IPS-18a (cell line): ENCODE data around the gene SASH3.

ENCODE experiments used
- H3K27ac ChIP-seq: one replicate; pipeline ENCODE4 v1.5.1; 2013; ENCODE audit warnings: low read length
- H3K27me3 ChIP-seq: one replicate; pipeline ENCODE4 v1.6.1; 2013; ENCODE audit warnings: mild to moderate bottlenecking, low read length; ENCODE audit not compliant: control insufficient read depth, insufficient read depth
- H3K36me3 ChIP-seq: one replicate; pipeline ENCODE4 v1.6.1; 2013; ENCODE audit warnings: low read depth, low read length; ENCODE audit not compliant: control insufficient read depth
- H3K4me1 ChIP-seq: one replicate; pipeline ENCODE4 v1.6.1; 2013; ENCODE audit warnings: low read depth, low read length; ENCODE audit not compliant: control insufficient read depth
- H3K4me3 ChIP-seq: one replicate; pipeline ENCODE4 v1.5.1; 2013; ENCODE audit warnings: low read length
- H3K9ac ChIP-seq: one replicate; pipeline ENCODE4 v1.6.1; 2013; ENCODE audit warnings: mild to moderate bottlenecking, low read length, moderate library complexity
- H3K9me3 ChIP-seq: one replicate; pipeline ENCODE4 v1.6.1; 2013; ENCODE audit warnings: low read depth, low read length; ENCODE audit not compliant: control insufficient read depth

Gene SASH3

DNA sequence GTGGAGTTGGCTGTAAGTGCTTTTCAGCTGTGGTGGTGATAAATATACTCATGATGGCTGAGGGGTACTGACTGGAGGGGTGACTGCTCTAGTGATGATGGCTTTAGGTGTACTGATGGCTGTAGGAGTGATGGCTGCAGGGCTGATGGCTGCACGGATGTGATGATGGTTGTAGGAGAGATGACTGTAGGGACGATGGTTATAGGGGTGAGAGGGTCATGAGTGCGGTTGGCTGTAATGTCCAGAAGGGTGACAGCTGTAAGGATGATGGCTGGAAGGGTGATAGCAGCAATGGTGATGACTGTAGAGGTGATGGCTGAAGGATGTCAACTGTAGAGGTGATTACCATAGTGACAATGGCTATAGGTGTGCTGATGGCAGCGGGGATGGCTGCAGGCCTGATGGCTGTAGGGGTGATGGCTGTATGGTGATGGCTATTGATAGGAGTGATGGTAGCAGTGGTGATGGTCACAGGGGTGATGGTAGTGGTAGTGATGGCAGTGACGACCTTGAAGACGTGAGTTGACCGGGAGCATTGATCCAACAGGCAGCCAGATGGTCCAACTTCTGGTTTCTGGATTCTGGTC lies 570 bp upstream of the SASH3 start:
- Histone ChIP-seq H3K27ac (no peak overlapping the region), H3K4me3 (no peak overlapping the region), H3K9ac (no peak overlapping the region), H3K36me3 (no peaks in the 10 kb centered on the region), H3K27me3 (no peaks in the 10 kb centered on the region), H3K4me1 (no peaks in the 10 kb centered on the region), H3K9me3 (peaks cover 13% of the 10 kb centered on the region)

DNA sequence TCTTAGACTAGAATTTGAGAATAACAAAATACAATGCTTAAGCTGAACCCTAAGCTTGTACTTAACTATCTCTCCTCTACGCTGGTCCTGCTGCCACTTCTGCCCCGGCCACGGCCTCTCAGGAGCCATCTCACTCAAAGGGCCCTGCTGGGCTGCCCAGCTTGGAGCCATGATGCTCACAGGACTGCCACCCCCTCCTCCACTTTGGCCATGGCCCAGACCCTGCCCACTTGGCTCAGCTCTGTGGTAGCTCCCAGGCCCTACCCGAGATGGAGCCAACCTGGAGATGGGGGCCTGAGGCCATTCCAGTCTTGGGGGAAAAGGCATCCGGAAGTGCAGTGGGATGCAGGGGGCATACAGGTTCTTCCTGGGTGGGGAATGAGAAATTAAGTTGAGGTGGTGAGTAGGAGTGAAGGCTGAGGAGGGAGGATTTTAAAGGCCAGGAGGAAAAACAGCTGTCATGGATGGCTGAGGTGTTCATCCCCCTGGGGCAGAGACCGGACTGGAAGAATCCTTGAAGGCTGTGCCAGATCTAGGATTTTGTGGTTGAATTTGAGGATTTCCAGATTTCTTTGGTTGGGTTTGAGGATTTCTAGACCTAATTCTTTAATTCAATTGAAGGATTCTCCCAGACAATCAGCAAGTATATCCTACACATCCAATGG lies 824 bp downstream of the SASH3 start:
- Histone ChIP-seq H3K9me3 (peaks cover 13% of the 10 kb centered on the region), H3K4me1 (no peaks in the 10 kb centered on the region), H3K27me3 (no peaks in the 10 kb centered on the region), H3K4me3 (no peak overlapping the region), H3K36me3 (no peaks in the 10 kb centered on the region), H3K9ac (no peak overlapping the region), H3K27ac (no peak overlapping the region)

DNA sequence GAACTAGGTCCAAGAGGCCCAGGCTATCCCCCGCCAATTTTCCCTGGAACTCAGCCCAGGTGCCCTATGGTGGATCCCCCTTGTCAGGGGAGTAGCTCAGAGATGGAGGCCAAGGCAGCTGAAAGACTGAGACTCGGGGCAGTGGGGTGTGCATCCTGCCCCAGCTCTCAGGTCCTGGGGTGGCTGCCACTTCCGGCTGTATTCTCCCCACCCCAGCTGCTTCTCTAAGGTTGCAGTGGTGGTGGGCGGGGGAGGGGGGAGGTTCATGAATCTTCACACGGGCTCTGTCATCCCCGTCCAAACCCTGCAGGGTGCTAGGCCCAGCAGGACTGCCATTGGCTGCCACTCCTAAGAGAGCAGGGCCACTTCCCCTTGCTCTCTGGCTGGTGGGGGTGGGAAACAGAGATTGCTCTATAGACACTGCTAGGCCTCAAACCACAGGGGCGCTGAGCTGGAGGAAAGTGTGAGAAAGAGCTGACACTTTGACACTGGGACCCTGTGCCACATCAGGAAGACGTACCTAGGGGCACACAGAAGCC lies 1.5 kb downstream of the SASH3 start:
- no peak overlapping the region for H3K27ac ChIP-seq
- H3K9ac ChIP-seq, result no peak overlapping the region
- H3K9me3 ChIP-seq, result peaks cover 13% of the 10 kb centered on the region
- H3K4me1 ChIP-seq, result no peaks in the 10 kb centered on the region
- no peaks in the 10 kb centered on the region for H3K36me3 ChIP-seq
- no peaks in the 10 kb centered on the region for H3K27me3 ChIP-seq
- H3K4me3 ChIP-seq, result no peak overlapping the region

DNA sequence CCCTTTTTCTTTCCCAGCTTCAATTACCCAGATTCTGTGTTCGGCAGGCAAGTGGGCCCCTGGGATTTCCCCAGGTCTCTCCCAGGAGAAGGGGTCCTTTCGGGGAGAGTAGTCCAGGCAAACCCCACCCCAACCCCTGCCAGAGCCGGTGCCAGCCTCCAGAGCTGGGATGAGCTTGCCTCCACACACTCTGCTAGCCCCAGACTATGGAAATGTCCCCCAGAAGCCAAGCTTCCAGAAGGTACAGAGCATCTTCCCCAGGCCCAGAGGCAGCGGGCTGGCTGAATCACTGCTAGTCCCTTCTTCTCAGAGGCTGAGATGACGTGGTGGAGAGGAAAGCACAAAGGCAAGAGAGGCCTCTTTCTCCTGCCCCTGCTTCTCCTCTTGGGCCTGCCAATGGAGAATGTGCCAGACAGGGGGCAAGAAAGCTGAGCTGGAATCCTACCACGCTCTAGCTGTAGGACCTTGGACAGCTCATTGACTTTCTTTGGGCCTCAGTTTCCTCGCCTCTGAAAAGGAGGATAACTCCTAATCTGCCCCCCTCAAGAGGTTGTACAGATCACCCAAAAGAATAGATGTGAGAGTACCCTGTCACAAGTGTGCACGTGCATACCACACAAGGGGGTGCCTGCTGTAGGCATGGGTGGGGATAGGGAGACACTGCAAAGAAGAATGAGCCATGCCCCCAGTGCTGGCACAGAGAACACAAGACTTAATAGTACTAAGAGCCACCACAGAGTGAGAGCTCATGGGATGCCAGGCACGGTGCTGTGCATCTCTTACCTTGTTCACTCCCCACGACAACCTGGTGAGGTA lies 2.1 kb downstream of the SASH3 start:
- Histone ChIP-seq H3K9me3 (peaks cover 13% of the 10 kb centered on the region), H3K4me1 (no peaks in the 10 kb centered on the region), H3K4me3 (no peak overlapping the region), H3K27me3 (no peaks in the 10 kb centered on the region), H3K9ac (no peak overlapping the region), H3K27ac (no peak overlapping the region), H3K36me3 (no peaks in the 10 kb centered on the region)

DNA sequence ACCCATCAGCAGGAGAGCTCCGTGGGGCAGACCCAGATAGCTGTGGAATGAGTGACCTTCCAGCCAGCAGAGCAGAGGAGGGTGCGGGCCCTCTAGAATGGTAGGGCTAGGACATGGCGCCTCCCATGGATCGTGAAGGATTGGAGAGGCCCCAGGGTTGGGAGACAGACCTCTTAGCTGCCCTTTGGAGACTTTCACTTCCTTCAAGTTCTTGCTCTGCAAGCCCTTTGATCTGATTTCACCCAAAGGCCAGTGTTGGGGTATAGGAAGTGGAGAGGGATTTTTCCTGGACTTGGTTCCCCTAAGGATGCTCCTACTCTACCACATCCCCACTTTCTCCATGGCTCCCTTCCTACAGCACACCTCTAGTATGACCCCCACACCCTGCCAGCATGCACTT lies 3.0 kb downstream of the SASH3 start:
- Histone ChIP-seq H3K4me1 (no peaks in the 10 kb centered on the region), H3K27me3 (no peaks in the 10 kb centered on the region), H3K4me3 (no peak overlapping the region), H3K9me3 (peaks cover 17% of the 10 kb centered on the region), H3K27ac (no peak overlapping the region), H3K9ac (no peak overlapping the region), H3K36me3 (no peaks in the 10 kb centered on the region)

DNA sequence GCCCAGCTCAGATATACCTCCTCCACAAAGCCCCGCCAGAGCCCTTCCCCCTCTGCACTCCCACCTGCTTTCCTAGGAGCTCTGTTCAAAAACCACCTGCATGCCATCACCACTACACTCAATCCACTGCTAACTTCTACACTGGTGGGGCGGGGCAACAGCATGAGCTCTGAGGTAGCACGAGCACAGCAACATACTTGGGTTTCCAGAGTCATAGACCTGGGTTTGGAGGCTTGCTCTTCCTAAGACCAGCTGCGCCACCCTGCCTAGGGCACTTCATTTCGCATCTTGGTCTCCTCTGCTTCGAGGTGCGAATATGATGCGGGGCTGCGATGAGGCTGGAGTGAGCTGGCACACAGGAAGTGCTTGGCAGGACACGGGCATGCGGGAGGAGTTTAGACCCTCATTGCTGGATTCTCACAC lies 3.6 kb downstream of the SASH3 start:
- no peak overlapping the region for H3K27ac ChIP-seq
- H3K4me3 ChIP-seq, result no peak overlapping the region
- no peak overlapping the region for H3K9ac ChIP-seq
- no peaks in the 10 kb centered on the region for H3K4me1 ChIP-seq
- peaks cover 12% of the 10 kb centered on the region for H3K9me3 ChIP-seq
- no peaks in the 10 kb centered on the region for H3K27me3 ChIP-seq
- no peaks in the 10 kb centered on the region for H3K36me3 ChIP-seq

DNA sequence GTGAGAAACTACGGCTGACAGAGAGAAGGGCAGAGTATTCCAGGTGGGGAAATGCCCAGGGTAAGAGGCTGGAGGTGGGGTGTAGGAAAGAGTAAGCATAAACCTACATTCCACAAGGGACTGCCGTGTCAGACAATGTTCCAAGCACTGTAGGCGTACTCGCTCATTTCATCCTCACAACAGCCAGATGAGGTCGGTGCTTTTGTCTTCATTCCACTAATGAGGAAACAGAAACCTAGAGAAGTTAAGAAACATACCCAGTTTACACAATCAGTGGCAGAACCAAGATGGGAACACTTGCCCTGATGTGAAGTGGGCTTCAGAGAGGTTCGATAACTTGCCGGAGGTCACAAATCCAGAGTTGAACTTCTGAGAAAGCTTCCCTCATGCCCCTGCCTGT lies 4.6 kb downstream of the SASH3 start:
- Histone ChIP-seq H3K9me3 (peaks cover 12% of the 10 kb centered on the region), H3K27me3 (no peaks in the 10 kb centered on the region), H3K27ac (no peak overlapping the region), H3K9ac (no peak overlapping the region), H3K4me1 (no peaks in the 10 kb centered on the region), H3K36me3 (no peaks in the 10 kb centered on the region), H3K4me3 (no peak overlapping the region)

DNA sequence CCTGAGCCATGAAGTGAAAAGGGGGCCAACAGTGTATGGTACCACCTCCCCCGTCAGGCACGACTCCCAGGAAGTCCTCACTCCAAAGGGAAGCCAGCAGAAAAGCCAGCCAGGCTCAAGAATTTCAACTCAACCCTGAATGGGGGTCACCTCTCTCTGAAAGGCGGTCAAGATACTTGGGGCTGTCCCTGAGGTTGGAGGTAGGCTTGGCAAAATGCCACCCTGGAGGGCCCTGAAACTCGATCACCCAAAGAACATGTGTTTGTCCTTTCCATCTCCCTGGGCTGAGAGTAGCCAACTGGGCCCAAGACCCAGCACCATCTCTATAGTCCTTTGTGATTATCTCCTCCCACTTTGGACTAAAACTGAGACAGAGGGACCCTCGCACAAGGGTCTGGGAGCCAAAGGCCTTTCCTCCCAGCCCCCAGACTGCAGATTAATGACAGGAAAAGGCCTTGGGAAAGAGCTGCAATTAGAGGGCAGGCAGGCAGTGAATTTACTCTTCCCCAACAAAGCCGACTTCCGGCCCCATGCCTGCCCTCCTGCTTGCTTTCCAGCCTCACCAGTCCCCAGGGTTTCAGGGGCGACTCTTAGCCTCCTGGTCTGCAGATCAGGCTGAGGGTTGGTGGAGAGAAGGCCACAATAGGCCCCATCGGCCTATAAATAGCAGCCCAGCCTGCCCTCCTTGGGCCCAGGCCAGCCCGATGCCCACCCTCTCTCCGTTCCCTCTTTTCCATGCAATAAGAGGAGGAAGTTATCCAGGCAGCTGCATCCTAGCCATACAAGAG lies 5.6 kb downstream of the SASH3 start:
- Histone ChIP-seq H3K4me1 (no peaks in the 10 kb centered on the region), H3K9me3 (peaks cover 12% of the 10 kb centered on the region), H3K9ac (no peak overlapping the region), H3K27me3 (no peaks in the 10 kb centered on the region), H3K27ac (no peak overlapping the region), H3K4me3 (no peak overlapping the region), H3K36me3 (no peaks in the 10 kb centered on the region)

DNA sequence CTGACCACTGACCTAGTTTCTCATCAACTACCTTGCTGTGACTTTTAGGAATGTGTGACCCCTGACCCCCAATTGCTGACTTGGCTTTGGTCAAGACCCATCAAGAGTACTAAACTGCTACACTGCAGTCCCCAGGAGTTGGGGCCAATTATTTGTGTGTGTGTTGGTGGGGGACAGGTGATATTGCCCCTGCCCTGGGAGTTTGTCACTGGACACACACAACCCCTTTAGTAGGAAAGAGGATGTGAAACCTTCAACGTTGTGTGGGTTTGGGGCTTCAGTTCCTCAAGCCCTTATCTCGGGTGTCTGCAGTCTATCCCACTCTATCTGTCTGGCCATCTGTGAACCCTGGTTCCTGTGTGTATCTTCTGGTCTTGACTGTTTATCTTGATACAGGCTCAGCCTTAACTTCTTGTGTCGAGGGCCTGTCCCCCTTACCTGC lies 6.5 kb downstream of the SASH3 start:
- Histone ChIP-seq H3K36me3 (no peaks in the 10 kb centered on the region), H3K4me3 (no peak overlapping the region)

DNA sequence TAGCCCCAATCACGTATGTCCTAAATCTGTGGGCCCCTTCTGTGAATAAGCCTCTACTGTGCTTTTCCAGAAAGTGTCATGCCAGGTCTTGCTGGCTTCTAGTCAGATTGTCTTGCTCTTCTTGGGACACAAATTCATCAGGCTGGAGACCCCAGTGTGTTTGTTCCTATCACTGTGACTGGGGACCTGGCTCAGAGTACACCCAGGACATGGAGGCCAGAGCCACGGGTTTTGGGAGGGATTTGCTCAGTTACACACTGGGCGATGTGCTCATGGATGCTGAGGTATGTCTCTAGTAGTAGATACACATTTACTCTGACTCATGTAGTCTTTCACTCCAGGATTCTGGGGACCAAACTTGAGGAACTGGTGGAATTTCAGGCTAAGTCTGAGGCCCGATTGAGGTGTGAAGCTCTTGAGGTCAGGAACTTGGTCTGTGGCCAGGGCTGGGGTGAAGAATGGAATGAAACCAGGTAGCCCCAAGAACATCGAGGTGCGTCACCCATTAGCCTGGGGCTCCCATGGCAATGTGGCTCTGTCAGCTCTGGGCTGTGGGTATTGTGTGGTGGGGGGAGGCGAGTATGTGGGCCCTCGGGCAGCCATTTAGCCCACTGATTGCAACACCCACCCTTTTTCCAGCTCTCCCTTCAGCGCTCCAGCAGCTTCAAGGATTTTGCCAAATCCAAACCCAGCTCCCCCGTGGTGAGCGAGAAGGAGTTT lies 7.7 kb downstream of the SASH3 start:
- H3K27me3 ChIP-seq, result no peaks in the 10 kb centered on the region
- no peak overlapping the region for H3K9ac ChIP-seq
- peaks cover 8% of the 10 kb centered on the region for H3K9me3 ChIP-seq
- no peaks in the 10 kb centered on the region for H3K36me3 ChIP-seq
- H3K27ac ChIP-seq, result no peak overlapping the region
- H3K4me1 ChIP-seq, result no peaks in the 10 kb centered on the region
- H3K4me3 ChIP-seq, result no peak overlapping the region

More for the DNA sequence above, 6.5 kb downstream of the SASH3 start:
- Histone ChIP-seq H3K27ac (no peak overlapping the region), H3K9ac (no peak overlapping the region), H3K27me3 (no peaks in the 10 kb centered on the region), H3K9me3 (peaks cover 8% of the 10 kb centered on the region), H3K4me1 (no peaks in the 10 kb centered on the region)
